Gastrocnemius medialis (tissue), 4 donors: Measurements from ENCODE around the gene SIKE1.
"Not testable (repeated sequence)": the region's sequence is repeated elsewhere in the genome, so short reads cannot be mapped to it uniquely, and the experiment has no call there.

ENCODE experiments used
- CTCF ChIP-seq, 5 experiments: fragments of 450-650 bp in 3 of 5; fragments of 200-600 bp in 2 of 5; sonication (generic) in 2 of 5; IDR thresholded peaks in 4 of 5; conservative IDR thresholded peaks in 1 of 5; 1 replicate in 4 of 5; 2 replicates in 1 of 5; pipeline ENCODE4 v1.5.1; 2016 to 2019; ENCODE audit warnings: antibody characterized with exemption in 5 of 5, mild to moderate bottlenecking in 3 of 5, moderate library complexity in 3 of 5
- POLR2A ChIP-seq, 2 donors: fragments of 450-650 bp; IDR thresholded peaks; one replicate each; pipeline ENCODE4 v1.6.1; 2017; ENCODE audit warnings: antibody characterized with exemption in 2 of 2, mild to moderate bottlenecking in 2 of 2, moderate library complexity in 2 of 2

- TF ChIP-seq CTCF (IDR thresholded peaks at IDR 0.05 in 4 of 5, conservative IDR thresholded peaks at IDR 0.05 in 1 of 5); POLR2A (IDR thresholded peaks at IDR 0.05): not testable (repeated sequence)
These were observed 3.8 kb downstream of the SIKE1 start for GRCh38 chr1:114776726-114777125.
